ENCODE results near the gene SETBP1.

- TF ChIP-seq, protein P1, sequence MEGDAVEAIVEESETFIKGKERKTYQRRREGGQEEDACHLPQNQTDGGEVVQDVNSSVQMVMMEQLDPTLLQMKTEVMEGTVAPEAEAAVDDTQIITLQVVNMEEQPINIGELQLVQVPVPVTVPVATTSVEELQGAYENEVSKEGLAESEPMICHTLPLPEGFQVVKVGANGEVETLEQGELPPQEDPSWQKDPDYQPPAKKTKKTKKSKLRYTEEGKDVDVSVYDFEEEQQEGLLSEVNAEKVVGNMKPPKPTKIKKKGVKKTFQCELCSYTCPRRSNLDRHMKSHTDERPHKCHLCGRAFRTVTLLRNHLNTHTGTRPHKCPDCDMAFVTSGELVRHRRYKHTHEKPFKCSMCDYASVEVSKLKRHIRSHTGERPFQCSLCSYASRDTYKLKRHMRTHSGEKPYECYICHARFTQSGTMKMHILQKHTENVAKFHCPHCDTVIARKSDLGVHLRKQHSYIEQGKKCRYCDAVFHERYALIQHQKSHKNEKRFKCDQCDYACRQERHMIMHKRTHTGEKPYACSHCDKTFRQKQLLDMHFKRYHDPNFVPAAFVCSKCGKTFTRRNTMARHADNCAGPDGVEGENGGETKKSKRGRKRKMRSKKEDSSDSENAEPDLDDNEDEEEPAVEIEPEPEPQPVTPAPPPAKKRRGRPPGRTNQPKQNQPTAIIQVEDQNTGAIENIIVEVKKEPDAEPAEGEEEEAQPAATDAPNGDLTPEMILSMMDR (IDR thresholded peaks at IDR 0.05 in 2 of 3, conservative IDR thresholded peaks at IDR 0.05 in 1 of 3; ENCODE audit: borderline replicate concordance in 1 of 3, insufficient read depth in 1 of 3, low read depth in 2 of 3, low read length in 2 of 3): no peak
- no peak for TF ChIP-seq POLR2AphosphoS5 (IDR thresholded peaks at IDR 0.05; ENCODE audit: low read depth, low read length)
Measured at GRCh38 chr18:44771956-44772917, 91.5 kb downstream of the SETBP1 start.
